Inferior parietal cortex (tissue), 1 donor: ENCODE data around the gene BIRC3.
"Not testable (repeated sequence)": the region's sequence is repeated elsewhere in the genome, so short reads cannot be mapped to it uniquely, and the experiment has no call there.

ENCODE experiments used
- DNase-seq: peaks from one replicate; pipeline ENCODE4 v3.0.0-alpha.2; 2016; ENCODE audit errors: extremely low spot score

Gene BIRC3

GRCh38 chr11:102323542-102324251 lies 6.4 kb downstream of the BIRC3 start:
- no peak for DNase-seq

- DNase-seq, result no peak
These were observed 7.8 kb downstream of the BIRC3 start for GRCh38 chr11:102325088-102325487.

GRCh38 chr11:102328748-102329147 lies 11.5 kb downstream of the BIRC3 start:
- DNase-seq, result no peak

- no peak for DNase-seq
These were observed 12.9 kb downstream of the BIRC3 start for GRCh38 chr11:102330231-102330630.

- no peak for DNase-seq
These were observed 14.1 kb downstream of the BIRC3 start for GRCh38 chr11:102331341-102331740.

GRCh38 chr11:102332611-102332994 lies 15.3 kb downstream of the BIRC3 start:
- no peak for DNase-seq

- DNase-seq, result no peak
These were observed 21.3 kb downstream of the BIRC3 start for GRCh38 chr11:102338479-102339010.

GRCh38 chr11:102341311-102341710 lies 24.0 kb downstream of the BIRC3 start:
- DNase-seq, result not testable (repeated sequence)

GRCh38 chr11:102341844-102342318 lies 24.6 kb downstream of the BIRC3 start:
- DNase-seq, result peak; percentile 91

- no peak for DNase-seq
These were observed 26.5 kb downstream of the BIRC3 start for GRCh38 chr11:102343809-102344208.

GRCh38 chr11:102345904-102346303 lies 28.6 kb downstream of the BIRC3 start:
- no peak for DNase-seq

- DNase-seq, result peak; percentile 68
These were observed 29.1 kb downstream of the BIRC3 start for GRCh38 chr11:102346456-102346747.

GRCh38 chr11:102346748-102347461 lies 29.6 kb downstream of the BIRC3 start, which contains the start of gene BIRC2:
TSS of gene BIRC2 (plus strand) at chr11:102347214. CDS start at chr11:102349855, 2,641 bp downstream.
- DNase-seq, result peak; percentile 93

GRCh38 chr11:102347462-102348370 lies 30.4 kb downstream of the BIRC3 start:
- DNase-seq, result peak; percentile 63

- DNase-seq, result no peak
These were observed 39.8 kb downstream of the BIRC3 start for GRCh38 chr11:102357116-102357515.

GRCh38 chr11:102359372-102359771 lies 42.1 kb downstream of the BIRC3 start:
- no peak for DNase-seq

GRCh38 chr11:102360681-102361080 lies 43.4 kb downstream of the BIRC3 start:
- DNase-seq, result no peak

- DNase-seq, result no peak
These were observed 44.1 kb downstream of the BIRC3 start for GRCh38 chr11:102361086-102362031.

GRCh38 chr11:102364991-102365390 lies 47.7 kb downstream of the BIRC3 start:
- DNase-seq, result no peak

GRCh38 chr11:102367364-102367763 lies 50.1 kb downstream of the BIRC3 start:
- peak; percentile 56 for DNase-seq

GRCh38 chr11:102368472-102368871 lies 51.2 kb downstream of the BIRC3 start:
- no peak for DNase-seq
